Spleen (tissue), 11 donors: ENCODE measurements around the gene PALLD. TPM values are rescaled to one million over a fixed set of nuclear protein-coding genes. Genes with fewer than 3 reads are reported as not detected.

Experiments
- DNase-seq: peaks from one replicate; pipeline ENCODE4 v3.0.0-alpha.2; 2020
- H3K27ac ChIP-seq, 8 donors: fragments of 200-600 bp; sonication (generic) in 7 of 8; 1 replicate in 4 of 8; 2 replicates in 4 of 8; pipeline versions ENCODE4 v1.5.0 to v1.8.0; 2016 to 2021; ENCODE audit warnings: inconsistent platforms in 4 of 8, mild to moderate bottlenecking in 4 of 8, moderate library complexity in 1 of 8
- H3K27me3 ChIP-seq, 7 donors: fragments of 200-600 bp; sonication (generic) in 6 of 7; replicated peaks in 1 of 7; 1 replicate in 4 of 7; 2 replicates in 3 of 7; pipeline versions ENCODE4 v1.5.0 to v1.8.0; 2016 to 2021; ENCODE audit warnings: inconsistent platforms in 3 of 7, mild to moderate bottlenecking in 1 of 7
- H3K36me3 ChIP-seq, 6 donors: fragments of 200-600 bp; sonication (generic) in 5 of 6; 1 replicate in 4 of 6; 2 replicates in 2 of 6; pipeline versions ENCODE4 v1.5.0 to v1.8.0; 2016 to 2021; ENCODE audit warnings: inconsistent platforms in 2 of 6
- H3K4me1 ChIP-seq, 6 donors: fragments of 200-600 bp; sonication (generic) in 5 of 6; 1 replicate in 3 of 6; 2 replicates in 3 of 6; pipeline versions ENCODE4 v1.5.0 to v1.8.0; 2016 to 2021; ENCODE audit warnings: inconsistent platforms in 3 of 6
- H3K4me3 ChIP-seq, 8 donors: fragments of 200-600 bp; sonication (generic) in 7 of 8; 1 replicate in 4 of 8; 2 replicates in 4 of 8; pipeline versions ENCODE4 v1.5.0 to v1.8.0; 2016 to 2021; ENCODE audit warnings: inconsistent platforms in 4 of 8, mild to moderate bottlenecking in 4 of 8, moderate library complexity in 2 of 8
- H3K9me3 ChIP-seq, 8 donors: fragments of 200-600 bp; sonication (generic) in 7 of 8; 1 replicate in 4 of 8; 2 replicates in 4 of 8; pipeline versions ENCODE4 v1.5.0 to v1.8.0; 2016 to 2021; ENCODE audit warnings: inconsistent platforms in 4 of 8
- POLR2A ChIP-seq, 3 donors: fragments of 450-650 bp; IDR thresholded peaks; one replicate each; pipeline ENCODE4 v1.5.1; 2017; ENCODE audit warnings: antibody characterized with exemption in 3 of 3, mild to moderate bottlenecking in 1 of 3
- POLR2AphosphoS5 ChIP-seq, 3 donors: sonication (generic); formaldehyde crosslinking; IDR thresholded peaks; one replicate each; pipeline ENCODE4 v1.5.1; 2017; ENCODE audit warnings: antibody characterized with exemption in 3 of 3
- WGBS, 5 donors: extraction: QIAGEN DNeasy Blood & Tissue Kit in 3 of 5; methylation state at CpG; one replicate each; pipeline versions ENCODE4 v1.1.5 to v1.1.7; 2013 to 2018; 5-methylcytosine and 5-hydroxymethylcytosine counted together
- intact Hi-C: fragments of 100-400 bp; cut with DNase I; formaldehyde crosslinking; loops from one replicate; pipeline ENCODE4 v1.15.0; 2023; ENCODE audit warnings: low total_unique reads
- polyA plus RNA-seq, 3 donors: library from polyadenylated mRNA; stranded (reverse); fragments of 200-250 nt; gene quantifications; one replicate each; pipeline ENCODE4 v1.2.1, GENCODE V29; 2013
- total RNA-seq, 7 donors: library from RNA; depleted of rRNA in 3 of 7; stranded (reverse); fragments of >200 nt in 3 of 7; fragmentation: NEBNext Ultra II Directional in 4 of 7; extraction: Animal tissue kit (Norgen Biotek cat#: 25700) in 4 of 7; gene quantifications; one replicate each; pipeline versions ENCODE4 v1.1.0 to v1.2.1, GENCODE V29; 2016 to 2021
- TF ChIP-seq, protein P1 (sequence below), 11 experiments: fragments of 200-600 bp in 7 of 11; fragments of 450-650 bp in 4 of 11; sonication (generic) in 4 of 11; IDR thresholded peaks in 8 of 11; conservative IDR thresholded peaks in 3 of 11; 1 replicate in 7 of 11; 2 replicates in 4 of 11; pipeline versions ENCODE4 v1.4.0 to v1.8.0; 2016 to 2021; ENCODE audit warnings: antibody characterized with exemption in 11 of 11, inconsistent platforms in 4 of 11, mild to moderate bottlenecking in 1 of 11
- donor health status: healthy with polysubstance abuse.
- donor health status: DM: no; HTN: no; CAD: no; lungs with moderate emphysema.
- donor health status: DM: no; HTN: no; CAD: no.
- donor health status: Bipolar disorder and iron deficiency.
- donor health status: healthy.
- donor health status: DM: no; HTN: no; CAD: no.
- donor health status: DM: yes; HTN: yes; CAD: no.

The PALLD gene
- total and polyA plus RNA-seq, 10 donors, result 24.3 to 228 (median 142) TPM

DNA sequence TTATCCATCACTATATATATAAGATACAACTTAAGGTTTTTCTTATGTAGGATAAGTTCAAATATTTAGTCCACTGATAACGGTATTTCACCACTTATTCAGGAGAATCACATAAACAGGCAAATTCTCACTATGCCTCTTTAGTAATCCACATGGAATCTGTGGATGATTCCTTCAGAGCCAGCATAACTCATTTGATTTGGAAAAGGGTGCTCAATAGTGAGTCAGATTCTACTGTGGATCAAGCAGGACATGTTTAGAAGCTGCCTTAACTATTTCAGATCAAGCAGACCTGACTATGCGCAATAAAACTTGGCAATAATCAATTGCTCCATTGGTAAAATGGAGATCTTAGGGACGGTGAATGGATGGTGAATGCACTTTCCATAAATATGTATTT is 329.1 kb downstream of the PALLD start:
- TF ChIP-seq POLR2A (IDR thresholded peaks at IDR 0.05), result no peak
- no peak for TF ChIP-seq POLR2AphosphoS5 (IDR thresholded peaks at IDR 0.05)
- TF ChIP-seq, protein P1, sequence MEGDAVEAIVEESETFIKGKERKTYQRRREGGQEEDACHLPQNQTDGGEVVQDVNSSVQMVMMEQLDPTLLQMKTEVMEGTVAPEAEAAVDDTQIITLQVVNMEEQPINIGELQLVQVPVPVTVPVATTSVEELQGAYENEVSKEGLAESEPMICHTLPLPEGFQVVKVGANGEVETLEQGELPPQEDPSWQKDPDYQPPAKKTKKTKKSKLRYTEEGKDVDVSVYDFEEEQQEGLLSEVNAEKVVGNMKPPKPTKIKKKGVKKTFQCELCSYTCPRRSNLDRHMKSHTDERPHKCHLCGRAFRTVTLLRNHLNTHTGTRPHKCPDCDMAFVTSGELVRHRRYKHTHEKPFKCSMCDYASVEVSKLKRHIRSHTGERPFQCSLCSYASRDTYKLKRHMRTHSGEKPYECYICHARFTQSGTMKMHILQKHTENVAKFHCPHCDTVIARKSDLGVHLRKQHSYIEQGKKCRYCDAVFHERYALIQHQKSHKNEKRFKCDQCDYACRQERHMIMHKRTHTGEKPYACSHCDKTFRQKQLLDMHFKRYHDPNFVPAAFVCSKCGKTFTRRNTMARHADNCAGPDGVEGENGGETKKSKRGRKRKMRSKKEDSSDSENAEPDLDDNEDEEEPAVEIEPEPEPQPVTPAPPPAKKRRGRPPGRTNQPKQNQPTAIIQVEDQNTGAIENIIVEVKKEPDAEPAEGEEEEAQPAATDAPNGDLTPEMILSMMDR (IDR thresholded peaks at IDR 0.05 in 8 of 11, conservative IDR thresholded peaks at IDR 0.05 in 3 of 11), result no peak
- Histone ChIP-seq H3K9me3 (no peaks in the 10 kb centered on the region), H3K4me1 (peaks cover under 1 to 3% (median 1%) of the 10 kb centered on the region in 6 donors), H3K36me3 (no peaks in the 10 kb centered on the region), H3K4me3 (no peak overlapping the region), H3K27me3 (peaks cover 0 to 17% (median 0%) of the 10 kb centered on the region in 7 donors), H3K27ac (no peak overlapping the region)
- 94 to 99% (median 97%) methylated on average over 3 of the region's 3 CpGs for WGBS, 5 donors
- intact Hi-C loops, result no loop called here
- no peak for DNase-seq

DNA sequence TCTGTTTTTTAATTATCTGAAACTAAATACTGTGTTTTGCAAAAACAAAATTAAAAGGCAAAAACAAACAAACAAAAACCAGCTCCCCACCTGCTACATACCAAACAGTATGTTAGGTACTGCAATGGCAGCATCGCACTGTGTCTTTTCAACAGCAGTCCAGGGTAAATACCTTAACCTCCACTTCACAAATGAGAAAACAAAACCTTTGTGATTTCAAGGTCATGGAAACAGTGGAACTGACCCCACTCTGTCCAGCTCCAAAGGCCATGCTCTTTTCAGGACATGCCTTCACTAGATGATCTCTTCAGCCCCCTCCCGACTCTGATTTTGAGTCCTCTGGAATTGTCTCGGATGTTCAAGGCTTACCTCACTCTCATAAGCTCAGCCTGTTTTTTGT is 329.8 kb downstream of the PALLD start:
- intact Hi-C loops, result no loop called here

DNA sequence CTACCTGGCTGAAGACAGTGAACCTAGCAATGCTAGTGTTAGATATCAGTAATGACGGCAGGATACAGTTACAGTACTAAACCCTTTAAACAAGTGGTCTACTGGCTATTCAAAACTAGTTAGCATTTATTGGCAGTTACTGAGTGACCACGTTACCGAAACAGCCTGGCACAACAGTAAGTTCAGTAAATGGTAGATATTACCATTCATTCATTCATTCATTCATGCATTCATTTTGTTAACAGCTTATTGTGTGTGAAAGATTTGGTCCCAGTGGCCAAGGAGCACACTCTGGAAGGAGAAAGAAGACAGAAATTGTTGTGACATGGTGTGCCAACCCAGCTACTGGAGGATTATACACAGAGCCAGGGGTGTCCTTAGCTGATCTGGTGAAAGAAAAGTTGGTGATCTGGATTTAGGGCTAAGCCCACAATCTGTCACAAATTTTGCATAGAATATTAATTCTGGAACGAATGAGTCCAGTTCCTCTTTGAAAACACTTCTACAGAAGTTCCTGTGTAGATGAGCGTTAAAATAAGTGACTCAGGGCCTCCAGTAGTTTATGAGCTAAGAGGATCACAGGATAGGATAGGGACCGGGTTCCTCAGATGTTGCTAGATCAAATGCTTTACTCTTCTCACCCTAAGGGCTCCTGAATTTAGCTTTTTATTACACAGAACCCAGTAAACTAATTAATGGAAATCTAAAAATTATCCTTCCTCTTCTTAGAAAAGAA is 334.1 kb downstream of the PALLD start:
- H3K9me3 ChIP-seq, result no peaks in the 10 kb centered on the region
- H3K4me3 ChIP-seq, result peak overlapping the region in 5 of 8 donors; percentile 58 to 77 (median 70)
- intact Hi-C loops, result no loop called here
- H3K4me1 ChIP-seq, result peaks cover 6 to 39% (median 21%) of the 10 kb centered on the region in 6 donors
- TF ChIP-seq POLR2A (IDR thresholded peaks at IDR 0.05), result no peak
- TF ChIP-seq, protein P1 (IDR thresholded peaks at IDR 0.05 in 8 of 11, conservative IDR thresholded peaks at IDR 0.05 in 3 of 11), result no peak
- no peak for TF ChIP-seq POLR2AphosphoS5 (IDR thresholded peaks at IDR 0.05)
- WGBS, 5 donors, result 50 to 56% (median 54%) methylated on average over 6 of the region's 6 CpGs
- peaks cover 0 to 64% (median 20%) of the 10 kb centered on the region in 7 donors for H3K27me3 ChIP-seq
- DNase-seq, result no peak
- no peaks in the 10 kb centered on the region for H3K36me3 ChIP-seq
- H3K27ac ChIP-seq, result peak overlapping the region; percentile 21 to 89 (median 85)

More for the DNA sequence above, 329.8 kb downstream of the PALLD start:
- DNase-seq, result no peak
- Histone ChIP-seq H3K4me3 (no peak overlapping the region), H3K27me3 (peaks cover 0 to 24% (median under 1%) of the 10 kb centered on the region in 7 donors), H3K27ac (no peak overlapping the region), H3K36me3 (no peaks in the 10 kb centered on the region), H3K4me1 (peaks cover 6 to 10% (median 8%) of the 10 kb centered on the region in 6 donors), H3K9me3 (no peaks in the 10 kb centered on the region)
- 86 to 92% (median 90%) methylated on average over 3 of the region's 3 CpGs for WGBS, 5 donors
- TF ChIP-seq POLR2AphosphoS5 (IDR thresholded peaks at IDR 0.05), result no peak
- no peak for TF ChIP-seq POLR2A (IDR thresholded peaks at IDR 0.05)
- TF ChIP-seq, protein P1 (IDR thresholded peaks at IDR 0.05 in 8 of 11, conservative IDR thresholded peaks at IDR 0.05 in 3 of 11), result no peak

DNA sequence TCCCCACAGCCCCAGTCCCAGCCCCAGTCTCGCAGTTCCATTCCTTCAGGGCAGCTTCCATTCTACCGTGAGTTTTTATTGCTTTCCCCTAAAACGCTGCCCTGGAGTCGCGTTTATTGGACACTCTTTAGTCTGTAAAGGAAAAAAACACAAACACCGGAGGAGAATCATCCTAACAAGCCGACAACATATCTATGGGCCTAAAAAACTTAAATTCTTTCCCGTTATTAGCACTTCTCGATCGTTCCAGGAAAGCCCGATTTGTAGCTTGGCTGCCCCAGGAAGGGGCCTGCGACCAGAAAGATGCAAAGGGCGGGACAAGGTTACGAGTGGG is 334.7 kb downstream of the PALLD start:
- WGBS, 5 donors, result 2 to 4% (median 3%) methylated on average over 14 of the region's 14 CpGs
- Histone ChIP-seq H3K36me3 (no peaks in the 10 kb centered on the region), H3K4me1 (peaks cover 6 to 39% (median 21%) of the 10 kb centered on the region in 6 donors), H3K4me3 (peak overlapping the region; percentile 58 to 77 (median 66)), H3K27me3 (peaks cover 0 to 65% (median 20%) of the 10 kb centered on the region in 7 donors), H3K9me3 (no peaks in the 10 kb centered on the region), H3K27ac (peak overlapping the region; percentile 55 to 89 (median 85))
- TF ChIP-seq, protein P1 (IDR thresholded peaks at IDR 0.05 in 8 of 11, conservative IDR thresholded peaks at IDR 0.05 in 3 of 11), result no peak
- TF ChIP-seq POLR2AphosphoS5 (IDR thresholded peaks at IDR 0.05) (no peak), POLR2A (IDR thresholded peaks at IDR 0.05) (no peak)
- intact Hi-C loops, result no loop called here
- no peak for DNase-seq
